Posterior vena cava (tissue), 2 donors: Measurements from ENCODE around the gene ATP11A. TPM values are rescaled to one million over a fixed set of nuclear protein-coding genes. Genes with fewer than 3 reads are reported as not detected.
"Not testable (repeated sequence)": the region's sequence is repeated elsewhere in the genome, so short reads cannot be mapped to it uniquely, and the experiment has no call there.

Experiments
- DNase-seq: peaks from one replicate; pipeline ENCODE4 v3.0.0-alpha.2; 2020; ENCODE audit warnings: low spot score
- intact Hi-C, 2 donors: fragments of 100-400 bp; cut with DNase I; formaldehyde crosslinking; loops; one replicate each; pipeline versions ENCODE4 v1.14.1 to v1.14.2; 2022 to 2023
- total RNA-seq, 2 donors: library from RNA; stranded (reverse); fragmentation: NEBNext Ultra II Directional; extraction: Animal tissue kit (Norgen Biotek cat#: 25700); gene quantifications; one replicate each; pipeline ENCODE4 v1.2.1, GENCODE V29; 2021
- donor health status: DM: yes; HTN: yes; CAD: no.
- donor health status: DM: yes; HTN: yes; CAD: no.

The ATP11A gene
- total RNA-seq, 2 donors from 2014 or later = 52.4 to 55.5 TPM

- intact Hi-C loops = loop anchor here (10.0 kb wide), 1 partner anchor 228 kb away; no protein-coding TSS in a partner anchor
- DNase-seq = not testable (repeated sequence)
Observed at GRCh38 chr13:112872657-112873631, 183.1 kb downstream of the ATP11A start.

- peak; percentile 95 for DNase-seq
- intact Hi-C loops = loop anchor here (10.0 kb wide), 1 partner anchor 229 kb away; no protein-coding TSS in a partner anchor
Observed at GRCh38 chr13:112873851-112874750, 184.3 kb downstream of the ATP11A start.

GRCh38 chr13:112874751-112875300, 185.0 kb downstream of the ATP11A start:
- peak; percentile 54 for DNase-seq
- intact Hi-C loops = loop anchor here (10.0 kb wide), 1 partner anchor 230 kb away; no protein-coding TSS in a partner anchor

GRCh38 chr13:112875627-112876026, 185.8 kb downstream of the ATP11A start:
- peak; percentile 77 for DNase-seq

DNA sequence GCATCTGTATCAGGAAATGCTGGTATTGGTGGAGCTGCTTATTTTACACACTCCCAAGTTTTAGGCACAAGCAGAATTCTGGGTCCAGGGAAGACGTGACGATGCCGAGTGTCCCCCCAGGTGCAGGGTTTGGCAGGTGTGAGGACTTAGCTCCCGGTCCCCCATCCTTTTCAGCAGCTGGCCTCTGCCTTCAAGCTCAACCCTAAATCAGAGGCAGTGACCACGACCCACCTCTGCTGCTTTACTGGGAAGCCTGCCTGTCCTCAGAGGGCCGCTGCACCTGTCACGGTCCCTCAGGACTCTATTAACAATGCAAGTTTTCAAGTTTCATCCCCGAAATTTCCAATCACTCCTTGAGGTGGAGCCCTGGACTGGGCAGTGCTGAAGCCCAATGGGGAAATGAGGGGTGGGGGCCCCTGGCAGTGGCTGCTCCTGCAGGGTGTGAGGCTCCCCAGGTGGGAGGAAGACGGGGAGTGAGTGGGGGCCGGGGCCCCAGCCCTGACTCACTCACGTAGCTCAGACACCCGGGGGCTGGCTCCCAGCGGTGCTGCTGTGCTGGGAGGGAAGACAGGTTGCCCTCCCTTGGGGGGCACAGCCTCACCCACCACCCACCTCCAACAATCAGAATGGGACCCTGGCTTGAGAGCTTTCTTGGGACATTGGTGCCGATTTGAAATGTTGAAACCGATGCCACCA, 186.6 kb downstream of the ATP11A start:
- intact Hi-C loops = loop anchor here (10.0 kb wide), 1 partner anchor 232 kb away; no protein-coding TSS in a partner anchor
- peak; percentile 74 for DNase-seq

More at GRCh38 chr13:112875627-112876026, 185.8 kb downstream of the ATP11A start:
- intact Hi-C loops = loop anchor here (10.0 kb wide), 1 partner anchor 231 kb away; no protein-coding TSS in a partner anchor

DNA sequence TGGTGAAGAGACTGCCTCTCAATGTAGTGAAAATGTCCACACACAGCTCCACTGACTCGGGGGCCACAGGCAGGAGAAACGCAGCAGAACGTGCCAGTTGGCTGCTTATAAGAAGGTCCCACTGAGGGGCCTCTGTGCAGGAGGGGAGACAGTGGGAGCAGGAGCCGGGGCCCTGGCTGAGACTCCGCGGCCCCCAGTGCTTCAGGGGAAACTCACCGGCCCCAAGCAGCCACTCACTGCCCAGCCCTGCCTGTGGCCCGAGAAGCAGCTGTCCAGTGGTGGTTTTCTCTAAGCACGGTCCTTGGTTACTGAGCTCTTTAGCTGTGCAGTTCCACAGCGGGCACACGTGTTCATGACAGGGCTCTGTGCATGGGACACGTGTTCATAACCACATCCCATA, 187.2 kb downstream of the ATP11A start:
- intact Hi-C loops = loop anchor here (10.0 kb wide), 1 partner anchor 232 kb away; no protein-coding TSS in a partner anchor
- DNase-seq = peak; percentile 56

- intact Hi-C loops = loop anchor here (10.0 kb wide), 1 partner anchor 233 kb away; no protein-coding TSS in a partner anchor
- DNase-seq = peak; percentile 64
Observed at GRCh38 chr13:112877539-112877938, 187.7 kb downstream of the ATP11A start.

DNA sequence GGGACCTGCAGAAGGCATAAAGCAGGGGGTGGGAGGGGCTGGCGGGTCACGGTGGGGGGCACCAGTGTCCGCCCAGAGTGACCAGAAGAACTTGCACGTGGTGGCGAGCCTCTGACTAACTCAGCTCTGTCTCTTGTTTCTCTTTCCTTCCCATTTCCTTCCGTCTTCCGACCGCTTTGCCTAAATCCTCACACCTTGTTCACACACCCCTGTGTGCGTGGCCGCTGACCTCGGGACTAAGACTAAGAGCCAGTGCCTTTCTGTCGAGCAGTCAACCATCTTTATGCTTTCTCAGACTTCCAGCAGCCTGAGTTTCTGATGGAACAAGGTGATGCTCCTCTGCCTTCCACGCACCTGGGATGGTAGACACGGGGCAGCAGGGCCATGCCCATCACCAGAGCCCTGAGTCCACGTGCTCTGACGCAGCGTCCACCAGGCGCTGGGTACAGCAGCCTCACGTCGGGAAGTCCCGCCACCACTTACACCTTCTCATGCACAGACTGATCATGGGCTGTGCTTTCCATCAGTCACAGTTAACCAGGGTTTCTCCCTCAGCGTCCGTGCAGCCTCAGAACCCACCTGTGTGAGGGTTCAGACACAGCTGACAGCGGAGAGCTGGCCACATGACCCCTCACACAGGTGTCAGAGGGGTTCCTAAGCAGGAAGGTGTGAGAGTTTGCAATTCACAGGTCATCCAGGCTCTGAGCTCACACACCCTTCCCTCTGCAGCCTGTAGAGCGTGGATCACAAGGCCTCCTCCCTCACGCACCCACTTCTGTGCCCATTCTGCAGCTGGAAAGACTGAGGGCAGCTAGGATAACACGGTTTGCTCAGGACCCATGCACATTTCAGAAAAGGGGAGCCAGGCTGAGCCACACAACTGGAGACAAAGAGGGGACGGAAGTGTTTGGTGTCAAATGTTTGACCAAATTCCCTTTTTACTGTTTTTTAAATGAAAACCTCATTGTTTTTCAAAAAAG, 188.4 kb downstream of the ATP11A start:
- peak; percentile 58 for DNase-seq
- intact Hi-C loops = loop anchor here (10.0 kb wide), 1 partner anchor 233 kb away; no protein-coding TSS in a partner anchor

GRCh38 chr13:112879283-112879833, 189.5 kb downstream of the ATP11A start:
- intact Hi-C loops = loop anchor here (10.0 kb wide), 1 partner anchor 235 kb away; no protein-coding TSS in a partner anchor
- DNase-seq = peak; percentile 64

DNA sequence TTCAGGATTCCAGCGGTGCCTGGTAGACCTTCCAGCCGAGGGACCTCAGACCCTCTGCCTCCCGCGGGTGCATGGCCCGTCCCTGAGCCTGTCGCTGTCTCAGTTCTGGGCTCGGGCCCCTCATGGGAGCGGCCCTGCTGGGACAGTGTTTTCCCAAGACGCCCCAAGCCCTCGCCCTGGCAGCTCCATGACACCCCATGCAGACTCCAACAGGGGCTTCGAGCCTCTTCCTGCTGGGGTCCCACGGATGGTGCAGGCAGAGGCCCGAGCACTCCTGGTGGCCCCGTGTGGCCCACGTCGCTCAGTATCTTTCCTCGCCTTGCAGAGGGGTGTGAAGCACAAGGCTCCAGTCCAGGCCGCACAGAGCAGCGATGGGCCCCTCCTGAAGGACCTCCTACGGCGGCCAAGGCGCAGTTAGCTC, 190.4 kb downstream of the ATP11A start:
- intact Hi-C loops = no loop called here
- DNase-seq = peak; percentile 79

DNA sequence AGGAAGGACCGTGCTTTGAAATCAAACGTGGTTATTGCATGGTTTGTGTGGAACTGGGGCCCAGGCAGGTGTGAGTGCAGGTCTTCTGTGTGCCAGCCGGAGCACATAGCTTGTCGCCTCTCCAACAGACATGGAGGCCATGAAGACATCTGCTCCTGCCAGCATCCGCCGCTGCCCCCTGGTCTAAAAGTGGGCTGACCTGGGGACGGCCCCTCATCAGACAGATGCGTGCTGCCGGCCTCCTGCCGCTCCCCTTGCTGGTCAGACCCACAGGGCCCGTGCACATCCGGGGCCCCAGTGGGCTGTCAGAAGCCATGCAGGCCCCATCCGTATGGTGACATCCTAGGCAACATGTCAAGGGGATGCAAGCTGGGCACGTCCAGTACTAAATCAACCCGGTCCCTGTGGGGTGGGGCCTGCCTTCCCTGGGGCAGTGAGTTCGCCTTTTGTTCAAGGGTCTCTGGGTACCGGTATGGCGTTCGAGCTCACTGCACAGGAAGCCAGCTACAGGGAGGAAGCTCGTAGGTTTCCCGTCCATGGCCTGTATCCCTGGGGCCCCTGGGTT, 191.2 kb downstream of the ATP11A start:
- peak; percentile 61 for DNase-seq
- intact Hi-C loops = no loop called here

GRCh38 chr13:112881656-112882554, 192.1 kb downstream of the ATP11A start:
- intact Hi-C loops = no loop called here
- DNase-seq = peak; percentile 79

- intact Hi-C loops = no loop called here
- DNase-seq = peak; percentile 67
Observed at GRCh38 chr13:112882555-112883024, 192.8 kb downstream of the ATP11A start.

DNA sequence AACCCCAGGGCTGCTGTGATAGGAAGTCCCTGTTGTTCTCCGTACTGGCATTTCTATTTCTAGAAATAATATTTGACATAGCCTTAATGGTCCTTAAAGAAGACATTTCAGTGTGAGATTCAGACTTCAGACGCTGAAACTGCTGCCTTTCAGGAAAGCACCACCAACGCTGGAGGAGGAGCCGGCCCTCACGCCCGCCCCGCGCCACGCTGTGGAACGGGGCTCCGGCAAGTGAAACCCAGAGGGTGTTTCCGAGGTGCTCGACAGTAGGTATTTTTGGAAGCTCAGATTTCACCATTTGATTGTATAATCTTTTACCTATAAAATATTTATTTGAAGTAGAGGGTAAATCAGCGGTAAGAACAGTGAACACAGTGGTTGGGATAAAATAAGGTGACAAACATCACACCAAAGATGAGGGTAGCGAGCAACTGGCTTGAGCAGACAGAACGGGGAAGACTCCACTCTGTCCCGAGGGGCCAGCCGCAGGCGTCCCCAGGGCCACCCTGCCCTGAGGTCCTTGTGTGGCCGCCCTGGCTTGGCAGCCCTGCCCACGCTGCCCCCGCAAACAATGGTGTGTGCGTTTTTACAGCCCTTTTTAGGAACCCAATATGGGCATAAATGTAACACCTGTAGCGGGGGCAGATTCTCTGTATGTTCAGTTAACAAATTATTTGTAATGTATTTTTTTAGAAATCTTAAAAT, 193.6 kb downstream of the ATP11A start:
- intact Hi-C loops = no loop called here
- DNase-seq = peak; percentile 47

DNA sequence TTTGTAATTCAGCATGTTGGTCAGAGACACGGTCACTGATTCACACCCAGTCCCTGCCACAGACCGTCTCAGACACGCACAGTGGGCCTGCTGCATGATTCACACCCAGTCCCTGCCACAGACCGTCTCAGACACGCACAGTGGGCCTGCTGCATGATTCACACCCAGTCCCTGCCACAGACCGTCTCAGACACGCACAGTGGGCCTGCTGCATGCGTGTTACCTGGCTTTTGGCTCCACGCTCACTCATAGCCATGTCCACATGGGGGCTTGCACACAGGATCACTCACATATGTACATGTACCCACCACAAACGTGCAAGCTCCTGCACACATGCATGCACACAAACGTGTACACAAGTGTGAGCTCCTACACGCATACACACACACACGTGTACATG, 194.9 kb downstream of the ATP11A start:
- peak; percentile 48 for DNase-seq
- intact Hi-C loops = not testable (repeated sequence)
